HTR-8/SVneo (cell line): ENCODE results near the gene HOXA13.

Experiments used
- DNase-seq: peaks from one replicate; pipeline ENCODE4 v3.0.0; 2011; ENCODE audit warnings: low spot score, mixed read lengths; ENCODE audit not compliant: insufficient read length
- FAIRE-seq: peaks from 2 replicates; lab custom pipeline; 2011; peaks lifted over from hg19 to GRCh38; lab: Jason Lieb, UNC

Gene HOXA13

GRCh38 chr7:27199849-27200760 lies at the start of gene HOXA13:
Gene HOXA13, minus strand, starts transcription at chr7:27200091. Its CDS starts 14 bp downstream, at chr7:27200077.
- FAIRE-seq, result peak; percentile 93
- peak; percentile 72 for DNase-seq

DNA sequence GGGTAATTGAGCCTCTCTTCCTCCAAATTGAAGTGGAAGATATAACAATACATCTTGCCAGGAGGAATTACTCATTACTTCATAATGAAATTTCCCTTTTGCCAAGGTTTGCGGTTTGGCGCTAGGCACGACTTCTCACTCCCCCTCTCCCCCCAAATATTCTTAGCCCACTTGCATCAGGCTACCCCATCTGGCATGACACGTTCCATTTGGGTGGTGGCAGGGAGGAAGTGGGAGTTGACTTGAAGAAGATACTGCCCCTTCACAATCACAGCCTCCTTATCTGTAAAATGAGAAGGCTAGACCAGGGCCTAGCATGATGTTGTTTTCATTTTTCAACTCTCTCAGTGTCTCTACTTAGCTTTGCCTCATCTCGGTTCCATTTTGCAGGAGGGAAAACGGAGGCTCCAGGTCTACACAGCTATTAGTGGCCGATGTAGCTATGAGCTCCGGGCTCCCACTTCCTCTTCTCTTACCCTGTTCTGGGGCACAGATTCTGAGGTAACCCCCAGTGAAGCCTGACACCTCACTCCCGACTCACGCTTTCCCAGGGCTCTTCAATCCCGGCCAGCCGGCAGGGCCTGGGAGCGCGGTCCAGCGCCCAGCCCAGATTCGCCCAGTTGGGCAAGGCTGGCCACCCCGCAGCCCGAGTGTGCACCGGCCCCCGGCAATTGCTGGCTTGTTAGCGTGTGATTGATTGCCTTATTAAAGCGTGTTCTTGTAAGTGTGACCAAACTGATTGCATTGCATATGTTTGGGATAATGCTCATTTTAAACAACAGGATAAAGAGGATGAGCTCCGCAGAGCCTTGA lies 49.2 kb upstream of the HOXA13 start:
- no peak for DNase-seq
- no peak for FAIRE-seq

GRCh38 chr7:27248427-27248806 lies 48.5 kb upstream of the HOXA13 start:
- FAIRE-seq (no peak), DNase-seq (no peak)

DNA sequence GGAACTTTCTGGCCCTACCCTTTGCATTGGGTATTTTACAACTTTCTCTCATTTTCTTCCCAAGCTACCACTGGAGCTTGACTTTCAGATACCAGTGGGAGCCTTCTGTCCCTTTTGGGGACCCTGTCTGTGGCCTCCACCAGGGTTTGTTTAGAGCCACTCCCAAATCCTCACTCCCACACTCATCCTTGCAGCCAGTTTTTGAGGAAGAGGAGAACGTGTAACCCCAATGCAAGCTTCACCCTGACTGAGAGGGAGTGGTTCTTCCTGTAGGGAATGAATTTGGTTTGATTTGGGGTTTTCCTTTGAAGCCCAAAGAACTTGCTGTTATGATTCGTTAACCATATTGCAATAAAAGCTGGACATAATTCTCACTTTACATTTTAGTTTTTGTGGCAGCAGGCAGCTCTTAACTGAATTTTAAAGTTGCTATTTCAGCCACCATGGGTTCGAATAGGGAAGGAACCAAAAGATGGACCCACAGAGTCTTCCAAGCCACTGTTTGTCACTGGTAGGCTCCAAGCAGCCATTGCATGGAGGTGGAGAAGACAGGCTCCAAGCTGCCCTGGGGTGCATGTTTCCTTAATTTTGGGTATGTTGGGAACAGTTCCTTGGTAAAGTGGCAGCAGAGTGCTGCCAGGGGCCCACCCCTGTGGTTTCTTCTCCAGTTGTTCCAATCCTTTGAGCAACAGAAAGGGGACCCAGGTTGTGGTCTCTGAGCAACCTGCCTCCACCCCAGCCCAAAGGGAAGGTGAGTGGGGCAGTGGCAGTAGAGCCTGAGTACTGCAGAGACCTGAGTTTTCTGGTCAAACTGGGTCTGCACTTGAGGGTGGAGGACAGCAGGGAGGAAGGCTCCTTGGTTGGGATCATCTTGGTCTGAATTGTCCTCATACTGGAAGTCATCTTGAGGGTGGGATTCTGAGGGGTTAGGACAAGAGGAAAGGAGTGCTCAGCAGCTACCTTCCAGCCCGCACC lies 47.8 kb upstream of the HOXA13 start:
- FAIRE-seq, result no peak

GRCh38 chr7:27247000-27247399 lies 47.1 kb upstream of the HOXA13 start:
- FAIRE-seq (no peak), DNase-seq (no peak)

More for the DNA sequence above, 47.8 kb upstream of the HOXA13 start:
- no peak for DNase-seq

GRCh38 chr7:27245798-27246691 lies 46.2 kb upstream of the HOXA13 start:
- no peak for DNase-seq
- FAIRE-seq, result no peak

GRCh38 chr7:27245124-27245797 lies 45.4 kb upstream of the HOXA13 start:
- FAIRE-seq (no peak), DNase-seq (no peak)

GRCh38 chr7:27244488-27245123 lies 44.7 kb upstream of the HOXA13 start:
- FAIRE-seq (no peak), DNase-seq (no peak)

GRCh38 chr7:27243340-27244163 lies 43.7 kb upstream of the HOXA13 start:
- DNase-seq, result no peak
- peak; percentile 57 for FAIRE-seq

GRCh38 chr7:27242555-27243339 lies 42.9 kb upstream of the HOXA13 start, which contains the start of gene EVX1:
Gene EVX1, plus strand, starts transcription at chr7:27242802. Its CDS starts 229 bp downstream, at chr7:27243031.
- no peak for DNase-seq

DNA sequence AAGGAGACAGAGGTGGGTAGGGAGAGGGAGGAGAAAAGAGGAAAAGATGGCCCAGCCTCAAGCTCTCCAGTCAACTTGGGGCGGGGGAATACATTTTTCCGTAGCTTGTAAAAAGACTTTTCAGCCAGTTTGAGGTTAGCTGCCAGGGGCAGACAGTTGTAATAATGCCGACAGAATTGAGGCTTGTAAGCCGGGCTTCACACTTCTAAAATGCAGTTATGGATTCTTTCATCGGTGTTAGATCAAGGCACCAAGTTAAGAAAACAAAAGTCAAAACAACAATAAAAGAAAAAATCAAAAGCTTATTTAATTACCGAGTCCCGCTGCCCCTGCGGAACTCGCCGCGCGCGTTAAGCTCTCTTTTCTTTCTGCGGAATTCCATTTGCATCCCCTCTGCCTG lies 42.3 kb upstream of the HOXA13 start:
- FAIRE-seq (no peak), DNase-seq (no peak)

More at GRCh38 chr7:27242555-27243339, 42.9 kb upstream of the HOXA13 start, which contains the start of gene EVX1:
- FAIRE-seq, result no peak

DNA sequence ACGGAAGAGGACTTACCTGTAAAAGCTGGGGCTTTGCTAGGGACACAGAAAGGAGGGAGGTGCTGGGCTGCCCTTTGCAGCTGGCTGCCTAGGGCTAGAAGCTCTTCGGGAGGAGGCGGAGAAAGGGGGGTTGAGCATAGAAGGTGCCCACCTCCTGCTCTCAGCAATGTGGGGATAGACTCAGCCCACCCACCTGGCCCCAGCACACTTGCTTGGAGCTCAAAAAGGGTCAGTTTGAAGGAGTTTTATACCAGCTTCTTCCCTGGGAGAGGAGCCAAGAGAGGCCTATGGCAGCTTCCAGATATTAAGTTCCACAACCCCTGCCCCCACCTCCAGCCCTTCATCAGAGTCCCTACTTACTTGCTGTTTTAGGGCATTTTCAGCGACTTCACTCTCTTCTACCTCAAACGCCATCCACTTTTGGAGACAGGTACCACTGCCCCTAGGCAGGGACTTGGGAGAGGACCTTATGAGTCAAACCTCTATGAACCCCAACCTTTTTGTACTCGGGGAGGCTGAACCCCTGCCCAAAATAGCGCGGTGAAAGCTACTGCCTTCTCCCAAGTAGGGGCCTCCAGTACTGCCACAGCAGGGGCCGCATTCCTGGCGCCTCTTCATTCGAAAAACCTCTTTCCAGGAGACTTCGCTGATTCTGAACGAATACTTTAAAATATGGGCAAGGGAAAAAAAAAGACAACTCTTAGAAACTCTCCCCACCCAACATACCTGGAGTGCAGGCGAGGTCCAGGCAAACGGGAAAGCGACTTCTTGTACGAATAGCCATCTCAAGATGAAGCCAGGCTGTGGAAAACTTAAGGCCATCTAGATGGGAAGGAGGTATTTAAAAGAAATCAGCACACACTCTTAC lies 41.5 kb upstream of the HOXA13 start:
- FAIRE-seq (no peak), DNase-seq (no peak)

- no peak for DNase-seq
- FAIRE-seq, result no peak
These were observed 40.3 kb upstream of the HOXA13 start for GRCh38 chr7:27240015-27240731.

GRCh38 chr7:27239387-27240014 lies 39.6 kb upstream of the HOXA13 start:
- FAIRE-seq, result no peak
- DNase-seq, result no peak
